Amniotic stem cell (primary cell): ENCODE results near the gene CASP9.
"Not testable (repeated sequence)": the region's sequence is repeated elsewhere in the genome, so short reads cannot be mapped to it uniquely, and the experiment has no call there.

Experiments
- DNase-seq: peaks from one replicate; lab custom pipeline; 2025; lab: John Stamatoyannopoulos, UW

Gene CASP9

GRCh38 chr1:15500184-15501178 lies 23.5 kb downstream of the CASP9 start:
- DNase-seq = no peak

GRCh38 chr1:15493869-15494390 lies 30.1 kb downstream of the CASP9 start:
- no peak for DNase-seq

GRCh38 chr1:15492596-15492995 lies 31.4 kb downstream of the CASP9 start:
- no peak for DNase-seq

- DNase-seq = not testable (repeated sequence)
These were observed 33.0 kb downstream of the CASP9 start for GRCh38 chr1:15491010-15491409.

GRCh38 chr1:15489052-15489736 lies 34.8 kb downstream of the CASP9 start:
- no peak for DNase-seq

- DNase-seq = no peak
These were observed 35.6 kb downstream of the CASP9 start for GRCh38 chr1:15488371-15488770.

- DNase-seq = not testable (repeated sequence)
These were observed 37.0 kb downstream of the CASP9 start for GRCh38 chr1:15486844-15487610.

- no peak for DNase-seq
These were observed 38.4 kb downstream of the CASP9 start for GRCh38 chr1:15485636-15486035.

- DNase-seq = not testable (repeated sequence)
These were observed 39.6 kb downstream of the CASP9 start for GRCh38 chr1:15484443-15484842.

GRCh38 chr1:15483971-15484370 lies 40.0 kb downstream of the CASP9 start:
- no peak for DNase-seq

GRCh38 chr1:15482983-15483543 lies 41.0 kb downstream of the CASP9 start:
- DNase-seq = not testable (repeated sequence)

GRCh38 chr1:15482455-15482854 lies 41.6 kb downstream of the CASP9 start:
- DNase-seq = not testable (repeated sequence)

- no peak for DNase-seq
These were observed 44.2 kb downstream of the CASP9 start for GRCh38 chr1:15479654-15480347.

GRCh38 chr1:15477646-15478212 lies 46.3 kb downstream of the CASP9 start:
- no peak for DNase-seq

- no peak for DNase-seq
These were observed 47.1 kb downstream of the CASP9 start for GRCh38 chr1:15476927-15477326.

GRCh38 chr1:15475752-15476314 lies 48.2 kb downstream of the CASP9 start, which contains the start of gene CELA2B:
Gene CELA2B (plus strand): TSS chr1:15476104. CDS start chr1:15476126, 22 bp downstream.
- DNase-seq = no peak

- no peak for DNase-seq
These were observed 51.4 kb downstream of the CASP9 start for GRCh38 chr1:15472587-15472986.

GRCh38 chr1:15471723-15472122 lies 52.3 kb downstream of the CASP9 start:
- DNase-seq = not testable (repeated sequence)

GRCh38 chr1:15471067-15471466 lies 52.9 kb downstream of the CASP9 start:
- not testable (repeated sequence) for DNase-seq

GRCh38 chr1:15469821-15470448 lies 54.1 kb downstream of the CASP9 start:
- DNase-seq = not testable (repeated sequence)
